Measurements from ENCODE around the gene ATPAF1. TPM values are rescaled to one million over a fixed set of nuclear protein-coding genes. Genes with fewer than 3 reads are reported as not detected.
A peak's percentile ranks its signal among the peaks of the same experiment; 100 is the strongest.
"Not testable (repeated sequence)": the region's sequence is repeated elsewhere in the genome, so short reads cannot be mapped to it uniquely, and the experiment has no call there.

ATPAF1 gene
- total RNA-seq, 1 experiment from 2014 or later, result 42.1 TPM

- no peak for DNase-seq (ENCODE audit: low read depth)
Measured at GRCh38 chr1:46681333-46682034, 13.3 kb upstream of the ATPAF1 start.

GRCh38 chr1:46679789-46680573 is 11.8 kb upstream of the ATPAF1 start:
- DNase-seq (ENCODE audit: low read depth), result no peak

GRCh38 chr1:46677339-46677738 is 9.2 kb upstream of the ATPAF1 start:
- no peak for DNase-seq (ENCODE audit: low read depth)

- DNase-seq (ENCODE audit: low read depth), result no peak
Measured at GRCh38 chr1:46676531-46676930, 8.4 kb upstream of the ATPAF1 start.

GRCh38 chr1:46675549-46676314 is 7.6 kb upstream of the ATPAF1 start:
- DNase-seq (ENCODE audit: low read depth), result no peak

GRCh38 chr1:46673749-46674182 is 5.6 kb upstream of the ATPAF1 start:
- DNase-seq (ENCODE audit: low read depth), result peak; percentile 64

GRCh38 chr1:46672696-46673095 is 4.5 kb upstream of the ATPAF1 start:
- DNase-seq (ENCODE audit: low read depth), result no peak

- DNase-seq (ENCODE audit: low read depth), result no peak
Measured at GRCh38 chr1:46671554-46671953, 3.4 kb upstream of the ATPAF1 start, which contains the start of gene TEX38. TEX38 (plus strand) TSS chr1:46671854; CDS start chr1:46671935, 81 bp downstream.

- DNase-seq (ENCODE audit: low read depth), result no peak
Measured at GRCh38 chr1:46670134-46670533, 2.0 kb upstream of the ATPAF1 start.

- DNase-seq (ENCODE audit: low read depth), result no peak
Measured at GRCh38 chr1:46665983-46666382, 2.2 kb downstream of the ATPAF1 start.

- not testable (repeated sequence) for DNase-seq (ENCODE audit: low read depth)
Measured at GRCh38 chr1:46662919-46663318, 5.2 kb downstream of the ATPAF1 start.

GRCh38 chr1:46660116-46660515 is 8.0 kb downstream of the ATPAF1 start:
- not testable (repeated sequence) for DNase-seq (ENCODE audit: low read depth)

- DNase-seq (ENCODE audit: low read depth), result no peak
Measured at GRCh38 chr1:46659307-46659870, 8.8 kb downstream of the ATPAF1 start.

GRCh38 chr1:46657775-46658174 is 10.4 kb downstream of the ATPAF1 start:
- no peak for DNase-seq (ENCODE audit: low read depth)

- DNase-seq (ENCODE audit: low read depth), result no peak
Measured at GRCh38 chr1:46656643-46657042, 11.5 kb downstream of the ATPAF1 start.

- DNase-seq (ENCODE audit: low read depth), result no peak
Measured at GRCh38 chr1:46655848-46656247, 12.3 kb downstream of the ATPAF1 start.

- not testable (repeated sequence) for DNase-seq (ENCODE audit: low read depth)
Measured at GRCh38 chr1:46654698-46655097, 13.5 kb downstream of the ATPAF1 start.

GRCh38 chr1:46654012-46654411 is 14.2 kb downstream of the ATPAF1 start:
- DNase-seq (ENCODE audit: low read depth), result no peak

- no peak for DNase-seq (ENCODE audit: low read depth)
Measured at GRCh38 chr1:46653405-46653958, 14.7 kb downstream of the ATPAF1 start.

GRCh38 chr1:46652321-46653100 is 15.7 kb downstream of the ATPAF1 start:
- DNase-seq (ENCODE audit: low read depth), result no peak

- not testable (repeated sequence) for DNase-seq (ENCODE audit: low read depth)
Measured at GRCh38 chr1:46651152-46651551, 17.0 kb downstream of the ATPAF1 start.
